NCI-H345 treated with DMSO at 0.1 percent for 48 hours (cell line): Measurements from ENCODE around the gene TCEA3.

ENCODE experiments used
- DNase-seq: peaks from one replicate; lab custom pipeline; 2025; ENCODE audit not compliant: unreplicated experiment; lab: John Stamatoyannopoulos, UW

The TCEA3 gene

GRCh38 chr1:23370330-23370708 is 54.2 kb downstream of the TCEA3 start:
- DNase-seq: no peak

- DNase-seq: peak; percentile 89
These were observed 55.1 kb downstream of the TCEA3 start, which contains the start of gene ZNF436 for GRCh38 chr1:23369335-23370013. Gene ZNF436, minus strand, starts transcription at chr1:23369836. Its CDS starts 1,831 bp downstream, at chr1:23368005.

- DNase-seq: peak; percentile 93
These were observed 55.8 kb downstream of the TCEA3 start for GRCh38 chr1:23368562-23369334.

- DNase-seq: peak; percentile 97
These were observed 56.6 kb downstream of the TCEA3 start for GRCh38 chr1:23367791-23368561.

- DNase-seq: no peak
These were observed 57.1 kb downstream of the TCEA3 start for GRCh38 chr1:23367451-23367790.

GRCh38 chr1:23366598-23366997 is 58.0 kb downstream of the TCEA3 start:
- no peak for DNase-seq

GRCh38 chr1:23366146-23366545 is 58.4 kb downstream of the TCEA3 start:
- no peak for DNase-seq

GRCh38 chr1:23362218-23362713 is 62.3 kb downstream of the TCEA3 start:
- DNase-seq: no peak

- DNase-seq: no peak
These were observed 66.2 kb downstream of the TCEA3 start for GRCh38 chr1:23358310-23358875.

- no peak for DNase-seq
These were observed 67.2 kb downstream of the TCEA3 start for GRCh38 chr1:23357138-23357908.

- no peak for DNase-seq
These were observed 67.9 kb downstream of the TCEA3 start for GRCh38 chr1:23356471-23357137.

GRCh38 chr1:23354245-23354644 is 70.3 kb downstream of the TCEA3 start:
- DNase-seq: no peak

- no peak for DNase-seq
These were observed 72.4 kb downstream of the TCEA3 start for GRCh38 chr1:23352096-23352695.

GRCh38 chr1:23345920-23346319 is 78.6 kb downstream of the TCEA3 start:
- DNase-seq: no peak

- DNase-seq: peak; percentile 44
These were observed 79.5 kb downstream of the TCEA3 start for GRCh38 chr1:23344987-23345472.

- DNase-seq: peak; percentile 98
These were observed 80.2 kb downstream of the TCEA3 start, which contains the start of gene HNRNPR for GRCh38 chr1:23344111-23344986. Gene HNRNPR, minus strand, starts transcription at chr1:23344284. Its CDS starts 3,276 bp downstream, at chr1:23341008.

GRCh38 chr1:23343221-23344110 is 81.1 kb downstream of the TCEA3 start:
- no peak for DNase-seq
